RCC 7860 (cell line): ENCODE results near the gene NHLH1.
"Not testable (repeated sequence)": the region's sequence is repeated elsewhere in the genome, so short reads cannot be mapped to it uniquely, and the experiment has no call there.

Source experiments
- DNase-seq: peaks from one replicate; pipeline ENCODE4 v3.0.0-alpha.2; 2015; ENCODE audit warnings: low spot score
- FAIRE-seq: peaks from 2 replicates; lab custom pipeline; 2012; peaks lifted over from hg19 to GRCh38; lab: Jason Lieb, UNC

NHLH1 gene

DNA sequence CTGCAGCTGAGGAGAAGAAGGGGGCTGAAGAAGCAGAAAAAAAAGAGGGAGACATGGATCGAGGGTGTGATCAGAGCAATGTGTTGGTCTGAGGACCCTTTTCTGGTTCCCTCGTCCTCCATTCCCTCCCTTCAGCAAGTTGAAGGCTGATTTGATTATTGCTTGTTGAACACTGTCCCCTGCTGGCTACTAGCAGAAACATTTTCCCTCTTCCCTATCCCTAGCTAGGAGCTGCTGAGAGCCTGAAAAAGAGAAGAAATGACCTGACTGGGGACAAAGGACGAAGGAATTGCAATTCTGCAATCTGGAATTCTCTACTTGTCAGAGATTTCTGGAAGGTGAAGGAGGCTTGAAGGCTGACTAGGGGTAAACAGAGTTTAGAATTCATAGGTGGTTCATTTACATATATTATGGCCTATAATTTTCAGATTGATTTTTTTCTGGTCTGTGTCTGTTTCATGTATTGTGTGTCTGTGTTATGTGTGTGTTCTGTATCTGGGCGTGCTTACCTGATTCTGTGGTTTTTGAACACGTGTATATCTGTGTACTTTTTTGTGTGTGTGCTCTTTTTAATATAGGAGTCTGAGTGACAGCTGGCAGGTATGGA lies 9.8 kb downstream of the NHLH1 start:
- FAIRE-seq (no peak), DNase-seq (peak; percentile 48)

DNA sequence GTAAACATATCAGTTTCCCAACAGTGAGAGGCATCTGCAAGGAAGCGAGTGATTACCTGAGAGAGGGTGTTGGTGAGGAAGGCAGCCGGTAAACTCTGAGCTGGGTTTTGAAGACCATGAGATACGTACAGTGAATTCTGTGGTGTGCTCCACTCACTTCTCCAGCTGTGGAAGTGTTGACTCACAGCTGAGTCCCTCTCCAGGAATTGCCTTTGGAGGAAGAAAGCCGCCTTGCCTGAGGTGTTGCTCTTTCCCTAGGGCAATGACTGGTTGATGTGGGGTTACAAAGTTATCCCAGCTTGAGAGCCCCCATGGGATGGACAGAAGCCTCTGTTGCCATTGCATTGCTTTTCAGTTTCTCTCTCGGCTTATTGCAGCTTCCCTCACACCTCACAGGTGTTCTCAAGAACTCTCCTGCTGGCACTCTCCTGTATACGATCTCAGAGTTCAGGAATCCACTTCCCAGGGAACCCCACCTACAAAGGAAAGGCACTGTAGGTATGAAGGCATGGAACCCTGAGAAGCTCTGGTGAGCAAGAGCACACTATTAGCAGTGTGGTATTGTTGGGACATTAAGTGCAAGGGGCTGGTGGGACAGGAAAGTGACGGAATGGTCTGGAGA lies 10.8 kb downstream of the NHLH1 start:
- DNase-seq: no peak

DNA sequence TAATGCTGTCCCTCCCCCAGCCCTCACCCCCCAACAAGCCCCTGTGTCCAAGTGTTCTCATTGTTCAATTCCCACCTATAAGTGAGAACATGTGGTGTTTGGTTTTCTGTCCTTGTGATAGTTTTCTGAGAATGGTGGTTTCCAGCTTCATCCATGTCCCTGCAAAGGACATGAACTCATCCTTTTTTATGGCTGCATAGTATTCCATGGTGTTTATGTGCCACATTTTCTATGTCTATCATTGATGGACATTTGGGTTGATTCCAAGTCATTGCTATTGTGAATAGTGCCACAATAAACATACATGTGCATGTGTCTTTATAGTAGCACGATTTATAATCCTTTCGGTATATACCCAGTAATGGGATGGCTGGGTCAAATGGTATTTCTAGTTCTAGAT lies 17.9 kb downstream of the NHLH1 start:
- FAIRE-seq, DNase-seq: not testable (repeated sequence)

More for the DNA sequence above, 10.8 kb downstream of the NHLH1 start:
- FAIRE-seq: no peak

DNA sequence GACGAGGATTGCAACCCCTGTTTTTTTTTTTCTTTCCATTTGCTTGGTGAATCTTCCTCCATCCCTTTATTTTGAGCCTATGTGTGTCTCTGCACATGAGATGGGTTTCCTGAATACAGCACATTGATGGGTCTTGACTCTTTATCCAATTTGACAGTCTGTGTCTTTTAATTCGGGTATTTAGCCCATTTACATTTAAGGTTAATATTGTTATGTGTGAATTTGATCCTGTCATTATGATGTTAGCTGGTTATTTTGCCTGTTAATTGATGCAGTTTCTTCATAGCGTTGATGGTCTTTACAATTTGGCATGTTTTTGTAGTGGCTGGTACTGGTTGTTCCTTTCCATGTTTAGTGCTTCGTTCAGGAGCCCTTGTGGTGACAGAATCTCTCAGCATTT lies 21.5 kb downstream of the NHLH1 start:
- not testable (repeated sequence) for DNase-seq, FAIRE-seq

DNA sequence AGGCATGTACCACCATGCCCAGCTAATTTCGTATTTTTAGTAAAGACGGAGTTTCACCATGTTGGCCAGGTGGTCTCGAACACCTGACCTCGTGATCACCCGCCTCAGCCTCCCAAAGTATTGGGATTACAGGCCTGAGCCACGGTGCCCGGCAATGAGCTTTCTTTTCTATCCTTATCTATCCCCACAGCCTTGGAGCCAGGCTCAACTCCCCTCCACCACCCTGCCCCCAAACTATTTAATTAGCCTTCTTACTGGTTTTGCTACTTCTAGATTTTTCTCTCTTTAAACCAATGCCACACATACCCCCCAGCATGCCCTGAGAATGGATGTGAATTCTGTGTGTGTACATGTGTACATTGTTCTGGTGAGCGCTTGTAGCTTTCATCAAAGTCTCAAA lies 27.8 kb downstream of the NHLH1 start:
- FAIRE-seq (no peak), DNase-seq (no peak)

DNA sequence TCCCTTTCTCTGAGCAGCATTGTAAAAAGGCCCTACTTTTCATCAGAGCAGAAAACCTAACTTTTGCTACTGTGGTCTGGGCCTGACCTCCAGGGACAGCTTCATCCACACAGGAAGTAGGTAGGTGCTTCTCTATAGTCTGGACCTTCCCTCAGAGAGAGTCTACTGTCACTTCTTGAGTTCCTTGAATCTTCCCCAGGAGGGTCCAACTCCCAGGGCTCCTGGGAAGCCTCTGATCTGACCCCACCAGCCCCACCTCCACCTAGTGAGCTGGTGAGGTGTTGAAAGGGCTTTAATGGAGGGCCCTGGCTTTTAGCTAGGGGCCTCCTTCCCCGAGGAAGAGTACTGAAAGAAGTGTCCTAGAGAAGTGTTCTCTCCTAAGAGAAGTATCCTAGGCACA lies 30.8 kb downstream of the NHLH1 start:
- FAIRE-seq (no peak), DNase-seq (no peak)

DNA sequence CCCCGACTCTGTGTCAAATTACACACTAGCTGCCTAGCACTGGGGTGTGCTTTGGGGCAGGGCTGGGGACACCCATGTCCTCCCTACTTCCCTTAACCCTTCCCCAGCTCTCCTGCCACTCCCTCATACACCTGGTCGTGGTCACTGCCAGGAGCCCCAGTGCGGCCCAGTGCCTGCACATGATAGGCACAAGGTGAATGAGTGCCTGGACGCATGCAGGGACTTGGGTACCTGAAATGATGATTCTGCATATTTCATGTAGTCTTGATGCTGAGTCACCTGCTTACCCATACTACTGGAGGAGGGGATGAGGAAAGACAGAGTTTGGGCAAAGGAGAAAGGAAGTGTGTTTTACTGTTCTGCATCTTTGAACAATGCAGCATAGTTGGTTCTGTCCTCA lies 32.0 kb downstream of the NHLH1 start:
- DNase-seq (no peak), FAIRE-seq (no peak)

DNA sequence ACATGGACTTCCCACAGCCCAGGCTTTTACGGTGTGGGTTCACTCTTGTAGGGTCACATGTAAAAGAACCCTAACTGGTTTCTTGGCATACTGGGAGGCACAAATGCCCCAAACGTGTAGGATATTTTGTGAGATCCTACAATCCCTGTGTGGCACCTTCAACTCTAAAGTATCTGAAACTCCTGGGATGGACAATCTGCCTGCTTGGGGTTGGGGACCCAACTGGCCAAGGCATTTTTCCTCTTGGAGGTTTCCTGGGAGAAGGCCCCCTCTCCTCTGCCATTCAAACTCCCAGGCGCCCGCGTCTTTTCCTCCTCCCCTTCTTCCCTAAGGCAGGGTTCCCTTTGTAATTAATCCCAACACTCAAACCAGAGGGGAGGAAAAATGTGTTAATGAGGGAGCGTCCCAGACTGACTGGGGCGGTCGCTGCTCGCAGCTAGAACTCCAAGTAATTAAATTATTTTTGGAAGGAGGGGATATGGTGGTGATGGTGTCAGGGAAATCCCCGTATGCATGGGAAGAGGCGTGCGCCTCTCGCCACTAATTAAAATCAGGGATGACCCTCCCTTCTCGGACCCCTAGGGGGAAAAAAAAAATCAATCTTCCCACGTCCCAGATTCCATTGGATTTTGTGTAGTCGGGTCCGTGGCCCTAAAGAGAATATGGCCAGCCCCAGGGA lies 32.8 kb downstream of the NHLH1 start:
- FAIRE-seq (no peak), DNase-seq (no peak)

DNA sequence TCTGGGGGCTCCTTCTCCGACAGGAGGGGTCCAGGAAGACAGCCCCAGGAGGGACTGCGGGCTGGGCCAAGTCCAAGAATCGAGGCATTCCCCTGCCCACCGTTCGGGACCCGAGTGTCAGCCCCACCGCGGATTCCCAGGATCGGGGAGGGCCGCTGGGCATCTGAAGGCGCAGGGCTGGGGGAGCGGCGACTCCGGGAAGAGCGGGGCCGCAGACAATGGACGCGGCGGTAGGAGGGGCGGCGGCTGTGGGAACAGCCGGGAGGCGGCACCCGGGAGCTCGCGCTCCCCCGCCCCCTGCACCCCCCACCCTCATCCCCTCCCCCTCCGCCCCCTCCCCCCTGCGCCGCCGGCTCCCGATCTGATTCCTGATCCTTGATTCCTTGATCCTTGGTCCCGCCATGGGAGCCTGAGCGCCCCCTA lies 33.4 kb downstream of the NHLH1 start, which contains the start of gene VANGL2:
TSS of gene VANGL2 (plus strand) at position 342 of the 423 bp plus-strand sequence. CDS start 15,274 bp downstream, outside the sequence.
- FAIRE-seq: no peak
- DNase-seq: no peak

DNA sequence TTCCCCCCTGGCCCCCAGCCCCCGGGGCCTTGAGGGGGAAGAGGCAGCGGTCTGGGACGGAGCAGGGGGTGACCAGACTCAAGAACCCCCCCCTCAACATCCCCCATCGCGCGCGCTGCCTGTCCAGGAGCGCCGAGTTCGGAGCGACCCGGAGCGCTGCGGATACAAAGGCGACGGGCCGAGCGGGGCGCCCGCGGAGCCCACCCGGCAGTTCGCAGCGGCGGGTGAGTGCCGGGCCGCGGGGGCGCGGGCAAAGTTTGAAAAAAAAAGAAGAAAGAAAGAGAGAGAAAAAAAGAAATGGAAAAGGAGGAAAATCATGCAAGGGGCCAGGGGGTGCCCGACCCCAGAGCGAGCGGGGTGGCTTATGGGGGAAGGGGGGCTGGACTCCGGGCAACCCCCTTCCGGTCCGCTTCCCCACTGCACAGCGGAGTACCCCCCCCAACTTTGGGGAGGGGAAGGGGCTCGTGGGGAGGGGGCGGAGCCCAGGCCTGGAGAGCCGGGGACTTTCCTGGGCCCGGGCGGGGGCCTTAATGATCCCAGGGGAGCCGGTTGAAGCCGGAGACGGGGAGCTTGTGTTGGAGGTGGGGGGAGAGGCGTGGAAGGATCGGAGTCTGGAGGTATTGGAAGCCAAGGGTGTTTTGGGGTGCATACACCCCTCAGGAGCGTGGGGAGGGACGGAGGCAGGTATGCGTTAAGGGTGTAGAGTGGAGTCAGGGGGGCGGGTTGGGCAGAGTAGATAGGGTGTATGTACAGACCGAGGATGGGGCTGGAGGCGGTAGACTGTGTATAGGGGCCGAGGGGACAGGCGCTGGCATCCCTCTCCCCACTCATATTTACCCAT lies 34.0 kb downstream of the NHLH1 start:
- DNase-seq: no peak

DNA sequence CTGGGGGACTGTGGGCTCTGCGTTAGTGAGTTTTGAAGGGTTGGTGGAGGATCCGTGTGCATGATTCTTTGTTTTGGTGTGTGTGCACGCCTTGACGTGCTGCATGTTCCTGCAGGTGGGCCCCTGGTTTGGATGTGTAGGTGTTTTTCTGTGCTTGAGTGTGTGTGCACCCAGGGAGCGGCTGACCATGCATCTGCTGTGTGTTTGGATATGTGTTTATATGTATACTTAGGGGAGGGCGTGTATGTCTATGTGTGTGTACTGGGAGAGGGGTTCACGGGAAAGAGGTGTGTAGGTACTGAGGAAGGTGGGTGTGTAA lies 34.6 kb downstream of the NHLH1 start:
- FAIRE-seq (no peak), DNase-seq (no peak)

More for the DNA sequence above, 34.0 kb downstream of the NHLH1 start:
- FAIRE-seq: no peak

DNA sequence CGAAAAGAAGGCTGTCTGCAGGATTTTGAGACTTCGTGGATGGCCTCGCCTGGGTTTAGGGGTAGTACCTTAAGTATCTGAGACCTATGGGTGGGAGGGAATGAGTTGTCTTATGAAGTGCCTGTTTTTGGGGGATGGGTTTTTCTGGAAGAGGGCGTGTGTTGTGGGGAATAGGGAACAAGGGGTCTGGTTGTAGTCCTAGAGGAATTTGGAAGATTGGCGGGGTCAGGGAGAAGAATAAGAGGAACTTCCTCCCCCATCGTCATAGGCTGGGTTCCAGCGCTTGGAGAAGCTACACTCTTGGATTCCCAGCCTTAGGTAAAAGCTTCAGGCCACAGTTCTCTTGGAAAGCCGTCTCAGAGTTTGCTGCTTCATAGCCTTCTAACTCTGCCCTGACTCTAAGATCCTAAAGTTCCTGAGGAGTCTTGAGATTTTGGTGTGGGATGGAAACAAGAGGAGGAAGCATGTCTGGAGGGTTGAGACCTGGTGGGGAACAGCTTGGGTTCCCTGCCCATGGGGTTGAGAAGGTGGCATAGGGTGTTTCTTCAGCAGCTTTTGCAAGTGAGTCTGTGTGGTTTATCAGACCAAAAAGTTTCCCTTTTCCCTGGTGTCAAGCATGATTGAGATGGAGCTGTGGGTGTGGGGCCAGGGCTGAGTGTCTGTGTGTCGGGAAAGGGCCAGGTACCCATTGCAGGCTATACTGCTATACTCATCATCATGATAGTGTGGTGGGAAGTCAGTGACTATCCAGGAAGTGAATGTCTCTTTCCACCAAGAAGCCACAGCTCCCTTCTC lies 35.3 kb downstream of the NHLH1 start:
- DNase-seq (no peak), FAIRE-seq (no peak)

DNA sequence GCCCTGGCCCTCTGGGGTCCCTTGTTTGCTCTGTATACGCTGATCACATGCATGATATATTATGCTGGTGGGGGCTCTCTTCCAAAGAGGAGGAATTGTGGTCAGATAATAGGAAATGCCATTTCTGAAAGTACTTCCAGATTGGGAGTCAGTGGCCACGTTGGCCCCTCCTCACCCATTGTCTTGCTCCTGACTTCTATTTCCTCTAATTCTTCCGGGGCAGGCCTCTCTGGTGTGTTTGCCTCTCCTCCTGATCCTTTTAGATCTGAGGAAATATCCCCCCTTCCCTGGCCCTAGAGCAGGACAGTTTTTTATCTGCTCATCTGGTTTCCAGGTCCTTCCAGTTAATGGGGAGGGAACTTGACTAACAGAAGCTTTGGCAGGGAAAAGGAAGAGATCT lies 36.4 kb downstream of the NHLH1 start:
- DNase-seq: no peak

DNA sequence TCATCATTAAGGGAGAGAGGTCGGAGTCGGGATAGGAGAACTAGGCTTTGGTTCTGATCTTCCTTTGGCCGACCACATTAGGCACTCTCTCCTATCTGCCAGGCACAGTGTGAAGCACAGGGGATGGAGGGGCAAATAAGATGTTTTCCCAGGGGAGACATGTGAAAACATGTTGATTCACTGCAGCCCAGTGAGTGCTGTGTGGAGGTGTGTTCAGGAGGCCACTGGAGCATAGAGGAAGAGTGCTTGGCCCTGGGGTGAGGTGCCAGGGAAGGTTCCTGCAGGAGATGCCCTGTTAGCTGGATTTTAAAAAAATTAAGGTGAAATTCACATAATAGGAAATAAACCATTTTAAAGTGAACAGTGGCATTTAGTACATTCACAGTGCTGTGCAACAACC lies 37.2 kb downstream of the NHLH1 start:
- FAIRE-seq: no peak
- no peak for DNase-seq

More for the DNA sequence above, 36.4 kb downstream of the NHLH1 start:
- FAIRE-seq: no peak

DNA sequence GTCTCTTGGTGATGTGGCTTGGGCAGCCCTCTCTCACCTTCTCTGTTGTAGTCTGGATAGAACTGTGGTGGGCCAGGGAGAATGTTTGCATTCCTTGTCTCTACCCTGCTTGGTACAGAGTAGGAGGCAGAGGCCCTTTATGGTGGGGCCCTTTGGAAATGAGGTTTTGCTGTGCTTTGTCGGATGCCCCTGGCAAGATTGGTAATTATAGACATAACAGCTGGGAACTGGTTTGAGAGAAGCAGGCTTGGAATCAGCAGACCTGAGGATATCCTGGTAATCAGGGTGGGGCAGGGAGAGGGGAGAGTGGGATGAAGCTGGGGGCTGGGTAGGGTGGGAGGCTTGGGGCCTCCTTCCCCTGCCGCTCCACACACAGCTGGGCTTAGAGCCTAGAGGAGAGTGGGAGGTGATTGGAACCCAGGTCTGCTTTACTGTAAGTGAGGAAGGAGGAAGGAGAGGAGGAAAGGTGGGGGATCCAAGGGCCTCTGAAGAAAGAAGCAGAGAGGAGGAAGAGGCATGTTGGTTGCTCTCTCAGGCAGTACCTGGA lies 38.5 kb downstream of the NHLH1 start:
- no peak for FAIRE-seq
- DNase-seq: no peak

DNA sequence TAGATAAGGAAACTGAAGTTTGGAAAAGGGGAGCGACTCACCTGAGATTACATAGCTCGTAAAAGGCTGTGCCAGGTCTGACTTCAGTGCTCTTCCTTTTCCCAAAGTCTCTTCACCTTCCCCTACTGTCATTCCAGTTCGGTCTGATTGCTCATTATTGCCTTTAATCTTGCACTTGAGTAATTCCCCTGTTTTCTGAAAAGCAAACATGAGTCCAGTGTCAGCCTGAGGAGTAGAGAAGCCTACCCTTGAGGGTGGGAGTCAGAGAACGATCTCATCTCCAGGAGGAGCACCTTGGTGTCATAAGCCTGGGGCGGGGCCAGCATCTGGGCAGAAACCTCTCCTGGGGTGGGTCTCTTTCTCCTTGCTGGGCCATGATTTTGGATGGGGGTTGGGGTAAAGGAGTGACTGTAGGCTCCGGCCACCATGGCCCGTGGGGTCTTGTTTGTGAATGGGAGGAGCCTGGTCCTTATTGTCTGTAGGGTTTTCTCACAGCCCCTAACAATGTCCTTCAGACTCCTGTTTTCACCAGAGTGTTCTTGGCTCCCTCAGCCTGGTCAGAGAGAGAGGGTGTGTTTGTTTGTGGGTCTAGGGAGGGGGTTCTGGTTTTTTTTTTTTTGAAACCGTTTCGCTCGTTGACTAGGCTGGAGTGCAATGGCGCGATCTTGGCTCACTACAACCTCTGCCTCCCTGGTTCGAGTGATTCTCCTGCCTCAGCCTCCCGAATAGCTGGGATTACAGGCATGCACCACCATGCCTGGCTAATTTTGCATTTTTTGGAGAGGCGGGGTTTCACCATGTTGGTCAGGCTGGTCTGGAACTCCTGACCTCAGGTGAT lies 39.5 kb downstream of the NHLH1 start:
- no peak for FAIRE-seq
- DNase-seq: no peak

DNA sequence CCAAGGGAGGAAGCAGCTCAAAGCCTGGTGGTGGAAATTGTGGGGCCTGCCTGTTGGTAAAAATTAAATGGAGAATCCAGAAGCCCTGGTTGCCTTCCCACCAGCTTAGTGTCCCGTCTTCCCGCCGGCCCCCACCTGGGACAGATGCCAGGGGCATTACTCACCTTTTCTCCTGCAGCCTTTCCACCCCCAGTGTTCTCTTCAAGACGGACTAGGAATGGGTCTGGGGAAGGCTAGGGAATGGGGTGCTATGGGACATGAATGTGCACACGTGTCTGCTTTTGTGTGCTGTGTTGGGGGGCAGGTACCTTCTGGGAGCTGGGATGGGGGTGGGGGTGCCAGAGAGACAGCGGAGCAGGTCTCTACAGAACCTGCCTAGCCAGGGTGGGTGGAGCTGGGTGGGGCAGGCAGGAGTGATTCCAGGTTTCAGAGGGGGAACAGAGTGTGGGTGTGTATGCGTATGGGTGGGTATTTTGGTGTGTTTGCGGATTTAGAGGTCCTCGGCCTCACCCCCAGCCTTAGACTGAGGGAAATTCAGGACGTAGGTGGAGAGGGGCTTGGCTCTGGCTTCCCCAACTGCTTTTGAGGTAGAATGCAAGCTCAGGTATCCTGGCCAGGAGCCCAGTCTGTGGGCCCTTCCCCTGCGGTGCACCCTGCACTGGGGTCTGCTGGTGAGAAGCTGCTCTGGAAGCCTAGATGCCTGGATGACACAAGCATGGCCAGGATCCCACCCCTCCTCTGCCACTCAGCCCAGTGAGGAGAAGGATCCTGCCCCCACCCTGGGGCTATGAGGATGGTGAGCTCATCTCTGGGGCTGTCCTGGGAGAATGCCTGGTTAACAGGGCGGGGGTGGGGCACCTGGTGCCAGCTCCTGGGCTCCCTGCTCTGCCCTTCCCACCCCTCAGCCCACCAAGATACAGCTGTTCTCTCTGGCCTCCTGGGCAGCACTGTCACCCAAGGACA lies 41.2 kb downstream of the NHLH1 start:
- FAIRE-seq (no peak), DNase-seq (peak; percentile 26)

DNA sequence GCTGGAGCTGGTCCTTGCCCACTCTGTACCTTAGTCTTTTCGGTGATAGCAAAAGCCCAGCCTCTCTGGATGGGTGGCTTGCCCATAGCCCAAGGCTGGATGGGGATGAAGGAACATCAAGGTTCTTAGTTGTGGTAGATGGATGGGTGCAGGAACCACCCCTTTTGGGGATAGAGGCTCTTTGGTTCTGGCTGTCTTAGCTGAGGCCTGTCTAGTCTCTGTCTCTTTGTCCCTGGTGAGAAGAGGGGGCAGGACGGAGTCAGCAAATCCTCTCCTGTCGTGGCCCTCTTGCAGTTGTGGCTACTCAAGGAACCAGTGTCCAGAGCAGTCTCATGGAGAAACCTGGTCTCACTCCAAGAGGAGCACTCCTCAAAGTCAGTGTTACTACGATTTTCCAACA lies 42.0 kb downstream of the NHLH1 start:
- no peak for DNase-seq
- no peak for FAIRE-seq
